PC-3 (cell line): Measurements from ENCODE around the gene ACTR2. TPM values are rescaled to one million over a fixed set of nuclear protein-coding genes. Genes with fewer than 3 reads are reported as not detected.
A peak's percentile ranks its signal among the peaks of the same experiment; 100 is the strongest.

ENCODE experiments used
- ATAC-seq: fragments of 200-7000 bp; cut with Tn5 transposase; 2 replicates; pipeline ENCODE4 v1.9.1; 2020; ENCODE audit warnings: mild to moderate bottlenecking, moderate library complexity
- BruUV-seq: library from RNA; stranded (reverse); fragments of 400-500 nt; replicated peaks from 2 replicates; lab custom pipeline; 2021; lab: Mats Ljungman, UMichigan
- CTCF ChIA-PET: fragments of 300-600 bp; sonication (Branson Sonifier 250); formaldehyde crosslinking; loops from one replicate; lab custom pipeline; 2022; ENCODE audit warnings: antibody characterized with exemption; lab: Charles Lee
- POLR2A ChIA-PET: fragments of 300-600 bp; sonication (Branson Sonifier 250); formaldehyde crosslinking; loops from one replicate; lab custom pipeline; 2022; ENCODE audit warnings: antibody characterized with exemption; ENCODE audit not compliant: unreplicated experiment; lab: Charles Lee
- DNase-seq: peaks from one replicate; pipeline ENCODE4 v3.0.0-alpha.2; 2015
- H2AFZ ChIP-seq: fragments of 300-600 bp; sonication (generic); 2 replicates; pipeline ENCODE4 v1.6.0; 2016; ENCODE audit warnings: antibody characterized with exemption, low read length
- H3F3A ChIP-seq: fragments of 300-600 bp; sonication (generic); one replicate; pipeline ENCODE4 v1.6.0; 2017; ENCODE audit warnings: antibody characterized with exemption, low read length, control low read depth, mild to moderate bottlenecking; ENCODE audit not compliant: unreplicated experiment
- H3K27ac ChIP-seq: fragments of 300-600 bp; sonication (generic); 2 replicates; pipeline ENCODE4 v1.5.1; 2016; ENCODE audit warnings: mild to moderate bottlenecking, low read length
- H3K27me3 ChIP-seq: fragments of 300-600 bp; sonication (generic); 2 replicates; pipeline ENCODE4 v1.6.1; 2016; ENCODE audit warnings: low read length, mixed read lengths
- H3K36me3 ChIP-seq: fragments of 300-600 bp; sonication (generic); 2 replicates; pipeline ENCODE4 v1.6.1; 2016; ENCODE audit warnings: low read depth, mixed run types, low read length, mixed read lengths
- H3K4me1 ChIP-seq: fragments of 300-600 bp; sonication (generic); 2 replicates; pipeline ENCODE4 v1.5.1; 2016; ENCODE audit warnings: low read length; ENCODE audit not compliant: insufficient read depth
- H3K4me2 ChIP-seq: fragments of 300-600 bp; sonication (generic); 2 replicates; pipeline ENCODE4 v1.6.0; 2016; ENCODE audit warnings: low read length
- H3K4me3 ChIP-seq: fragments of 300-600 bp; sonication (generic); 2 replicates; pipeline ENCODE4 v1.5.1; 2016; ENCODE audit warnings: mild to moderate bottlenecking, low read length, mixed read lengths
- H3K79me2 ChIP-seq: fragments of 300-600 bp; sonication (generic); 2 replicates; pipeline ENCODE4 v1.6.1; 2017; ENCODE audit warnings: low read length, mixed read lengths
- H3K9ac ChIP-seq: fragments of 300-600 bp; sonication (generic); 2 replicates; pipeline ENCODE4 v1.6.0; 2016; ENCODE audit warnings: mild to moderate bottlenecking, low read length
- H3K9me2 ChIP-seq: fragments of 300-600 bp; sonication (generic); replicated peaks from 2 replicates; pipeline ENCODE4 v1.6.1; 2016; ENCODE audit warnings: mixed run types, low read length, mixed read lengths
- H3K9me3 ChIP-seq: fragments of 300-600 bp; sonication (generic); 2 replicates; pipeline ENCODE4 v1.6.1; 2016; ENCODE audit warnings: low read length, mixed read lengths
- H4K20me1 ChIP-seq: fragments of 300-600 bp; sonication (generic); 2 replicates; pipeline ENCODE4 v1.6.1; 2016; ENCODE audit warnings: low read length, mixed read lengths
- EZH2 ChIP-seq: fragments of 300-600 bp; sonication (generic); IDR thresholded peaks from one replicate; pipeline ENCODE4 v1.6.1; 2017; ENCODE audit warnings: antibody characterized with exemption, mild to moderate bottlenecking, low read length; ENCODE audit not compliant: unreplicated experiment
- EZH2phosphoT487 ChIP-seq: fragments of 300-600 bp; sonication (generic); IDR thresholded peaks from 2 replicates; pipeline ENCODE4 v1.6.1; 2018; ENCODE audit warnings: mild to moderate bottlenecking, antibody characterized with exemption, low read length, borderline replicate concordance
- intact Hi-C: fragments of 100-400 bp; cut with micrococcal nuclease; formaldehyde crosslinking; loops from 2 replicates; pipeline ENCODE4 v1.9.0; 2023
- total RNA-seq: library from RNA; depleted of rRNA; stranded (reverse); fragments of >200 nt; gene quantifications from 2 replicates; pipeline ENCODE4 v1.2.3, GENCODE V29; 2014
- TF ChIP-seq, protein P1 (sequence below): fragments of 300-600 bp; sonication (generic); conservative IDR thresholded peaks from 2 replicates; pipeline ENCODE4 v1.5.1; 2017; ENCODE audit warnings: antibody characterized with exemption, low read depth, mild to moderate bottlenecking, low read length

ACTR2 gene
- total RNA-seq, 1 experiment from 2014 or later = 56.7 TPM

DNA sequence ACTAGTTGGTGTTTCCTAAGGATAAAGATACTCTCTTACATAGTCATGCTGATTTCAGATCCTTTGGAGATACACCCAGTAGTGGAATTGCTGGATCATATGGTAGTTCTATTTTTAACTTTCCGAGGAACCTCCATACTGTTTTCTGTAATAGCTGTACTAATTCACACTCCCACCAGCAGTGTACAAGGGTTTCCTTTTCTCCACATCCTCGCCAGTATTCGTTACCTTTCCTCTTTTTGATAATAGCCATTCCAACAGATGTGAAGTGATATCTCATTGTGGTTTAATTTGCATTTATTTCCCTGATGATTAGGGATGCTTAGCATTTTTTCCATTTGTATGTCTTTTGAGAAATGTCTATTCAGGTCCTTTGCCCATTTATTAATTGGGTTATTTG, 34.0 kb downstream of the ACTR2 start:
- BruUV-seq = no TSS peak
- no peaks in the 10 kb centered on the region for H3K9me3 ChIP-seq
- intact Hi-C loops = loop anchor here (5.0 to 10.0 kb wide), 2 partner anchors 121 to 197 kb away; no protein-coding TSS in a partner anchor
- ATAC-seq (no peak), DNase-seq (no peak)
- H3K9ac ChIP-seq = no peak overlapping the region
- H4K20me1 ChIP-seq = 0 out of 2 replicates have a peak, but pooled peaks cover 6% of the 10 kb centered on the region
- TF ChIP-seq EZH2 (no peak), EZH2phosphoT487 (no peak)
- TF ChIP-seq, protein P1, sequence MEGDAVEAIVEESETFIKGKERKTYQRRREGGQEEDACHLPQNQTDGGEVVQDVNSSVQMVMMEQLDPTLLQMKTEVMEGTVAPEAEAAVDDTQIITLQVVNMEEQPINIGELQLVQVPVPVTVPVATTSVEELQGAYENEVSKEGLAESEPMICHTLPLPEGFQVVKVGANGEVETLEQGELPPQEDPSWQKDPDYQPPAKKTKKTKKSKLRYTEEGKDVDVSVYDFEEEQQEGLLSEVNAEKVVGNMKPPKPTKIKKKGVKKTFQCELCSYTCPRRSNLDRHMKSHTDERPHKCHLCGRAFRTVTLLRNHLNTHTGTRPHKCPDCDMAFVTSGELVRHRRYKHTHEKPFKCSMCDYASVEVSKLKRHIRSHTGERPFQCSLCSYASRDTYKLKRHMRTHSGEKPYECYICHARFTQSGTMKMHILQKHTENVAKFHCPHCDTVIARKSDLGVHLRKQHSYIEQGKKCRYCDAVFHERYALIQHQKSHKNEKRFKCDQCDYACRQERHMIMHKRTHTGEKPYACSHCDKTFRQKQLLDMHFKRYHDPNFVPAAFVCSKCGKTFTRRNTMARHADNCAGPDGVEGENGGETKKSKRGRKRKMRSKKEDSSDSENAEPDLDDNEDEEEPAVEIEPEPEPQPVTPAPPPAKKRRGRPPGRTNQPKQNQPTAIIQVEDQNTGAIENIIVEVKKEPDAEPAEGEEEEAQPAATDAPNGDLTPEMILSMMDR = no peak
- H3K4me2 ChIP-seq = no peak overlapping the region
- H3K27ac ChIP-seq = no peak overlapping the region
- peaks cover 19% of the 10 kb centered on the region; the same call in 1 of the 2 replicates for H3K4me1 ChIP-seq
- no peaks in the 10 kb centered on the region for H3K27me3 ChIP-seq
- H3K4me3 ChIP-seq = no peak overlapping the region
- H3K79me2 ChIP-seq = peaks cover 16% of the 10 kb centered on the region
- H2AFZ ChIP-seq = no peak overlapping the region
- CTCF ChIA-PET = no interaction called here
- H3K36me3 ChIP-seq = peaks cover 36% of the 10 kb centered on the region
- POLR2A ChIA-PET = no interaction called here
- no peaks in the 10 kb centered on the region for H3F3A ChIP-seq
- no peaks in the 10 kb centered on the region for H3K9me2 ChIP-seq

DNA sequence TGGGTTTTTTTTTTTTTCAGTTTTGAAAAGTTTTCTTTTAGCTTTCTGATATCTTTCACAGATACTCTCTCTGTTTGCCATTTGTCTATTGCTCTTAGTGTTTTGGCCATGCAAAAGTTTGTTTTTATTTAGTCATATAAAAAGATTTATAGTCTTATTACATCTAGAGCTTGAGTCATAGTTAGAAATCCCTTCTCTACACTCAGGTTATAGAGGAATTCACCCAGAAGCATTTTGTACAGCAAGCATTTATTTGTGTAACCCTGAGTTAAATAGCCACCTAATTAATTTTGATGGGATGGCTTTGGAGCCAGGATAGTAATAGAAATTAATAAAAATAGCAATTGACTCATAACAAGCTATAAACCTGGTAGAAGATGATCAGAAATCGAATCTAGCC, 35.6 kb downstream of the ACTR2 start:
- Histone ChIP-seq H4K20me1 (0 out of 2 replicates have a peak, but pooled peaks cover 6% of the 10 kb centered on the region), H3K4me2 (no peak overlapping the region), H3K36me3 (peaks cover 44% of the 10 kb centered on the region), H3K79me2 (peaks cover 16% of the 10 kb centered on the region), H2AFZ (no peak overlapping the region), H3K9me3 (no peaks in the 10 kb centered on the region), H3K27me3 (no peaks in the 10 kb centered on the region), H3K4me1 (peaks cover 19% of the 10 kb centered on the region; the same call in 1 of the 2 replicates), H3K27ac (0 out of 2 replicates have a peak overlapping the region, but pooled peaks have one; percentile 25), H3K4me3 (no peak overlapping the region), H3F3A (no peaks in the 10 kb centered on the region), H3K9me2 (no peaks in the 10 kb centered on the region), H3K9ac (no peak overlapping the region)
- TF ChIP-seq, protein P1 = no peak
- no peak for TF ChIP-seq EZH2
- no peak for TF ChIP-seq EZH2phosphoT487
- ChIA-PET POLR2A (interaction anchor here (0.6 kb wide), 3 partner anchors 38 to 1171 kb away, joined by 3 to 17 read pairs (median 3); no protein-coding TSS in a partner anchor), CTCF (interaction anchor here (0.6 to 0.7 kb wide), 5 partner anchors 56 to 310 kb away, joined by 3 to 6 read pairs (median 6); no protein-coding TSS in a partner anchor)
- peak; percentile 36 for DNase-seq
- intact Hi-C loops = loop anchor here (5.0 to 10.0 kb wide), 2 partner anchors 119 to 198 kb away; no protein-coding TSS in a partner anchor
- peak; percentile 68 for ATAC-seq
- BruUV-seq = no TSS peak

DNA sequence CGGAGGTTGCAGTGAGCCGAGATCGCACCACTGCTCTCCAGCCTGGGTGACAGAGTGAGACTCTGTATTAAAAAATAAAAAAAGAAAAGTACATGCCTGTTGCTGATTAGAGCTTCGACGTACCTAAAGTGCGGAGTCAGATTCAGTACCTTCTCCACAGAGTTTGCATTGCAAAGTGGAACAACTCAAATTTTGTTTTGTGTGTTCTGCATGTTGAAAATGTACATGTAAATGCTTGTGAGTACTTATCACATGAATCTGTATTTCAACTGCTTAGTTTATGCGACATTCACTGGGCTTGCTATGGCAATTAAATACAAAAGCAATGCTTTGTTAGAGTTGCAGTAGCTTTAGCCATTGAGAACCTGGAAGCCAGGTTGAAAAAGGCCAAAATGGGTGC, 36.4 kb downstream of the ACTR2 start:
- ChIA-PET POLR2A (no interaction called here), CTCF (no interaction called here)
- H3K4me3 ChIP-seq = no peak overlapping the region
- no peaks in the 10 kb centered on the region for H3K9me3 ChIP-seq
- no peaks in the 10 kb centered on the region for H3K27me3 ChIP-seq
- H4K20me1 ChIP-seq = 0 out of 2 replicates have a peak, but pooled peaks cover 6% of the 10 kb centered on the region
- no peak for DNase-seq
- H3K36me3 ChIP-seq = peaks cover 40% of the 10 kb centered on the region
- no peak overlapping the region for H3K9ac ChIP-seq
- intact Hi-C loops = loop anchor here (2.0 to 10.0 kb wide), 3 partner anchors 118 to 199 kb away; no protein-coding TSS in a partner anchor
- no TSS peak for BruUV-seq
- no peak overlapping the region for H3K4me2 ChIP-seq
- H3K79me2 ChIP-seq = peaks cover 16% of the 10 kb centered on the region
- no peak for ATAC-seq
- peaks cover 19% of the 10 kb centered on the region; the same call in 1 of the 2 replicates for H3K4me1 ChIP-seq
- no peaks in the 10 kb centered on the region for H3F3A ChIP-seq
- no peak overlapping the region for H3K27ac ChIP-seq
- H3K9me2 ChIP-seq = no peaks in the 10 kb centered on the region
- no peak overlapping the region for H2AFZ ChIP-seq
- TF ChIP-seq, protein P1 = no peak
- TF ChIP-seq EZH2 = no peak
- TF ChIP-seq EZH2phosphoT487 = no peak
